Esophagus (tissue), 2 donors: ENCODE data around the gene RHOU. TPM values are rescaled to one million over a fixed set of nuclear protein-coding genes. Genes with fewer than 3 reads are reported as not detected.

Source experiments
- H3K27ac ChIP-seq, 2 donors: one replicate each; pipeline ENCODE4 v1.5.1; 2013; ENCODE audit warnings: low read depth in 2 of 2, mild to moderate bottlenecking in 2 of 2, inconsistent platforms in 1 of 2, low read length in 1 of 2, moderate library complexity in 1 of 2
- H3K27me3 ChIP-seq, 2 donors: one replicate each; pipeline ENCODE4 v1.6.1; 2013; ENCODE audit warnings: low read length in 2 of 2, control low read depth in 1 of 2, mild to moderate bottlenecking in 1 of 2; ENCODE audit not compliant: insufficient read depth in 2 of 2, control insufficient read depth in 1 of 2
- H3K36me3 ChIP-seq, 2 donors: one replicate each; pipeline ENCODE4 v1.6.1; 2013; ENCODE audit warnings: low read length in 1 of 2; ENCODE audit not compliant: control insufficient read depth in 2 of 2, insufficient read depth in 2 of 2
- H3K4me1 ChIP-seq, 2 donors: one replicate each; pipeline ENCODE4 v1.6.1; 2013; ENCODE audit warnings: low read length in 1 of 2; ENCODE audit not compliant: control insufficient read depth in 2 of 2, insufficient read depth in 2 of 2
- H3K4me3 ChIP-seq, 2 donors: one replicate each; pipeline ENCODE4 v1.5.1; 2013; ENCODE audit warnings: low read length in 2 of 2, mild to moderate bottlenecking in 2 of 2, low read depth in 1 of 2, moderate library complexity in 1 of 2
- H3K9me3 ChIP-seq, 2 donors: one replicate each; pipeline ENCODE4 v1.6.1; 2013; ENCODE audit warnings: mild to moderate bottlenecking in 2 of 2, low read depth in 1 of 2, low read length in 1 of 2, moderate library complexity in 1 of 2; ENCODE audit not compliant: control insufficient read depth in 2 of 2, insufficient read depth in 1 of 2
- WGBS, 2 donors: extraction: QIAGEN DNeasy Blood & Tissue Kit; methylation state at CpG; one replicate each; pipeline ENCODE4 v1.1.7; 2013; 5-methylcytosine and 5-hydroxymethylcytosine counted together
- polyA plus RNA-seq, 2 donors: library from polyadenylated mRNA; stranded (reverse); fragments of 200-250 nt; gene quantifications; one replicate each; pipeline ENCODE4 v1.2.3, GENCODE V29; 2013
- donor health status: healthy with polysubstance abuse.
- donor health status: Bipolar disorder and iron deficiency.

The RHOU gene
- polyA plus RNA-seq, 2 donors: 2.7 to 3.1 TPM

- Histone ChIP-seq H3K27me3 (no peaks in the 10 kb centered on the region), H3K36me3 (no peaks in the 10 kb centered on the region), H3K4me3 (no peak overlapping the region), H3K4me1 (no peaks in the 10 kb centered on the region), H3K27ac (no peak overlapping the region), H3K9me3 (no peaks in the 10 kb centered on the region)
- 77 to 83% methylated on average over 3 of the region's 3 CpGs for WGBS, 2 donors
Observed at GRCh38 chr1:228778466-228778865, 43.2 kb downstream of the RHOU start.

GRCh38 chr1:228778961-228779360 lies 43.7 kb downstream of the RHOU start:
- Histone ChIP-seq H3K4me1 (no peaks in the 10 kb centered on the region), H3K36me3 (no peaks in the 10 kb centered on the region), H3K27me3 (no peaks in the 10 kb centered on the region), H3K9me3 (no peaks in the 10 kb centered on the region), H3K27ac (no peak overlapping the region), H3K4me3 (no peak overlapping the region)

GRCh38 chr1:228781161-228781808 lies 46.0 kb downstream of the RHOU start:
- Histone ChIP-seq H3K27ac (no peak overlapping the region), H3K27me3 (no peaks in the 10 kb centered on the region)

GRCh38 chr1:228781809-228782661 lies 46.8 kb downstream of the RHOU start:
- H3K27me3 ChIP-seq: no peaks in the 10 kb centered on the region
- H3K4me1 ChIP-seq: no peaks in the 10 kb centered on the region
- no peaks in the 10 kb centered on the region for H3K9me3 ChIP-seq
- 68 to 74% methylated on average over 10 of the region's 10 CpGs for WGBS, 2 donors
- H3K27ac ChIP-seq: no peak overlapping the region
- no peak overlapping the region for H3K4me3 ChIP-seq
- H3K36me3 ChIP-seq: no peaks in the 10 kb centered on the region

More at GRCh38 chr1:228781161-228781808, 46.0 kb downstream of the RHOU start:
- Histone ChIP-seq H3K9me3 (no peaks in the 10 kb centered on the region), H3K4me3 (no peak overlapping the region), H3K36me3 (no peaks in the 10 kb centered on the region), H3K4me1 (no peaks in the 10 kb centered on the region)
- 63 to 64% methylated on average over 8 of the region's 8 CpGs for WGBS, 2 donors

DNA sequence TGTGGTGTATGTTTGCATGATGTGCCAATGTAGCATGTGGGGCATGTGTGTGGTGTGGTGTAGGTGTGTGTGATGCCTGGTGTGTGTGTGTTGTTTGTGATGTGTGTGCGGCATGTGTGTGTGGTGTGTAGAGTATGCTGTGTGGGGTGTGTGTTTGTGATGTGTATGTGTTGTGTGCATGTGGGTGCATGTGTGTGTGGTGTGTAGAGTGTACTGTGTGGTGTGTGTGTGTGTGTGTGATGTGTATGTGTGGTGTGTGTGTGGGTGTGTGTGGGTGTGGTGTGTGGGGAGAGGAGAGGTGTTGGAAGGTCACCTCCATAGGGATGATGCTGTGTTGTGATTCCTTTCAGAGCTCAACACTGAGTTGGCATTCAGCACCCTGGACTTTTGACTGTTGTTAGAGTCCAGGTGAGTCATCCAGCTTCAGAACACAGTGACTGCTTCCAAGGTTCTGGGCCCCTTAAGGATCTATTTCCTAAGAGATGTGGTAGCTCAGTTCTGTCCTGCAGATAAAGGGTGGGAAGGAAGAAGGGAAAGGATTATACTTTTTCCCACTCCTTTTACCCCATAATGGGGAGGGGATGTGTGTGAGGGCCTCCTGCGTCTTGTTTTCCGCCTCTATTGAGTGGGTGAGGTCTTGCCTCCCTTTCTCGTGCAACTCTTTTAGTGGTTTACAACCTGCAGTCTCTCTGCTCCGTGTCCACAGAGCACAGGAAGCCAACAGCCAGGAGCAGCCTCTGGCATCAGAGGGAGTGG lies 47.6 kb downstream of the RHOU start:
- 71 to 82% methylated on average over 5 of the region's 5 CpGs for WGBS, 2 donors
- Histone ChIP-seq H3K4me1 (no peaks in the 10 kb centered on the region), H3K4me3 (no peak overlapping the region), H3K36me3 (no peaks in the 10 kb centered on the region), H3K9me3 (no peaks in the 10 kb centered on the region), H3K27ac (no peak overlapping the region), H3K27me3 (no peaks in the 10 kb centered on the region)

DNA sequence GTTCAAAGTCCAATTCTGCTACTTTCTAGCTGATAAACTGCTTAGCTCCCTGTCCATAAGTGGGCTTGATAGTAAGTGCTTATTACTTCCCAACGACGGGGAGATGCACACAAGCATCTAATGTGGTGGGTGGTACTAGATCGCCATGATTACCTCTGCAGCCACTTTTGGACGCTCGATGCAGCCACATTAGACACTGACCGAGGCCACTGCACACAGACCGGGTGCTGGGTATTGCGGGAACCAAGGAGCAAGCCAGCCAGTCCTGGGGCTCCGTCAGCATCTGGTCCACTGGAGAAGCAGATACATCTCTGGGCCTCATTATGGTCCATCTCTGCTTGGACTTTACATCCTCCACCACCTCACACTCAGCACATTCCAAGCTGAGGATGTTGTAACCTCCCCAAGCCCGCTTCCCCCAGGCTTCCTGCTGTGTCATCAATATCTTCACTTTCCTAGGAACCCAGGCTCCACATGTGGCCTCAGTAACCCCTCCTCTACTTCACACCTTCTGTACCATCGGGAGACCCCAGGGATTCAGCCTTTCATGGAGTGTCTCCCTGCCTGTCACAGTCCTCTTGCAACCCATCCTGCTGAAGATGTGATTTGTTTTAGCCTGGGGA lies 48.2 kb downstream of the RHOU start:
- Histone ChIP-seq H3K27ac (no peak overlapping the region), H3K4me1 (no peaks in the 10 kb centered on the region), H3K9me3 (no peaks in the 10 kb centered on the region), H3K36me3 (no peaks in the 10 kb centered on the region), H3K4me3 (no peak overlapping the region), H3K27me3 (no peaks in the 10 kb centered on the region)
- WGBS, 2 donors: 80 to 90% methylated on average over 11 of the region's 11 CpGs

DNA sequence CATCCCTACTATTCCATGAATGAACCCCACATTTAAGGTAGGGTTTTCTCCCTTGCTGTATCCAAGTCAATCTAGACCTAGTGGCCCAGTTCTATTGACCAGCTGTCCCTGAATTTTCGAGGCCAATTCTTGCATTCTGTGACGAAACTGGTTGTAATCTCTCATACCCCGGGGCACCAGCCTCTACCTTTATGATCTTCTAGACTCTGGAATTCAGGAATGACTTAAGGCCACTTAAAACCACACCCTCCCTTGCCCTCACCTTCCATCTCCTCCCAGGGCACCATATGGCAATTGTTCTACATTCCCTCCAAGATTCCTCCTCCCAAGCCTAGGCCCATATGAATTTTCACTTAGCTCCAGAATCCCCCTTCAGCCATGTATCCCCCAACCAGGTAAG lies 48.9 kb downstream of the RHOU start:
- H3K36me3 ChIP-seq: no peaks in the 10 kb centered on the region
- H3K4me1 ChIP-seq: no peaks in the 10 kb centered on the region
- WGBS, 2 donors: 77 to 78% methylated on average over 3 of the region's 3 CpGs
- H3K4me3 ChIP-seq: no peak overlapping the region
- no peaks in the 10 kb centered on the region for H3K27me3 ChIP-seq
- H3K27ac ChIP-seq: no peak overlapping the region
- H3K9me3 ChIP-seq: no peaks in the 10 kb centered on the region

- H3K27ac ChIP-seq: no peak overlapping the region
- H3K4me3 ChIP-seq: no peak overlapping the region
- WGBS, 2 donors: 85 to 86% methylated on average over 15 of the region's 15 CpGs
- H3K36me3 ChIP-seq: no peaks in the 10 kb centered on the region
- H3K9me3 ChIP-seq: no peaks in the 10 kb centered on the region
- H3K27me3 ChIP-seq: no peaks in the 10 kb centered on the region
- H3K4me1 ChIP-seq: no peaks in the 10 kb centered on the region
Observed at GRCh38 chr1:228785366-228786330, 50.4 kb downstream of the RHOU start.
